Measurements from ENCODE around the gene SMARCB1.

Gene SMARCB1

GRCh38 chr22:23780146-23780748 lies 6.5 kb upstream of the SMARCB1 start:
- no peak for DNase-seq (ENCODE audit: low read depth in 2 of 2)

GRCh38 chr22:23781065-23781464 lies 5.7 kb upstream of the SMARCB1 start:
- DNase-seq (ENCODE audit: low read depth in 2 of 2), result no peak

- no peak for DNase-seq (ENCODE audit: low read depth in 2 of 2)
Observed at GRCh38 chr22:23781511-23782183, 5.1 kb upstream of the SMARCB1 start.

GRCh38 chr22:23782252-23782651 lies 4.5 kb upstream of the SMARCB1 start:
- DNase-seq (ENCODE audit: low read depth in 2 of 2), result no peak

GRCh38 chr22:23782703-23783102 lies 4.1 kb upstream of the SMARCB1 start:
- no peak for DNase-seq (ENCODE audit: low read depth in 2 of 2)

GRCh38 chr22:23783265-23784150 lies 3.3 kb upstream of the SMARCB1 start:
- no peak for DNase-seq (ENCODE audit: low read depth in 2 of 2)

GRCh38 chr22:23784215-23784732 lies 2.5 kb upstream of the SMARCB1 start:
- DNase-seq (ENCODE audit: low read depth in 2 of 2), result no peak

GRCh38 chr22:23786261-23786710 lies 480 bp upstream of the SMARCB1 start:
- no peak for DNase-seq (ENCODE audit: low read depth in 2 of 2)

- no peak for DNase-seq (ENCODE audit: low read depth in 2 of 2)
Observed at GRCh38 chr22:23787600-23787896, 782 bp downstream of the SMARCB1 start.

- no peak for DNase-seq (ENCODE audit: low read depth in 2 of 2)
Observed at GRCh38 chr22:23787910-23788309, 1.1 kb downstream of the SMARCB1 start.

- no peak for DNase-seq (ENCODE audit: low read depth in 2 of 2)
Observed at GRCh38 chr22:23789121-23789520, 2.4 kb downstream of the SMARCB1 start.

- DNase-seq (ENCODE audit: low read depth in 2 of 2), result no peak
Observed at GRCh38 chr22:23789638-23790037, 2.9 kb downstream of the SMARCB1 start.

GRCh38 chr22:23790819-23791737 lies 4.3 kb downstream of the SMARCB1 start:
- no peak for DNase-seq (ENCODE audit: low read depth in 2 of 2)

- no peak for DNase-seq (ENCODE audit: low read depth in 2 of 2)
Observed at GRCh38 chr22:23791738-23792645, 5.2 kb downstream of the SMARCB1 start.

GRCh38 chr22:23793326-23793725 lies 6.6 kb downstream of the SMARCB1 start:
- no peak for DNase-seq (ENCODE audit: low read depth in 2 of 2)

GRCh38 chr22:23796461-23796860 lies 9.7 kb downstream of the SMARCB1 start:
- DNase-seq (ENCODE audit: low read depth in 2 of 2), result no peak

- no peak for DNase-seq (ENCODE audit: low read depth in 2 of 2)
Observed at GRCh38 chr22:23800297-23801237, 13.8 kb downstream of the SMARCB1 start.

- DNase-seq (ENCODE audit: low read depth in 2 of 2), result no peak
Observed at GRCh38 chr22:23801238-23801821, 14.6 kb downstream of the SMARCB1 start.

- no peak for DNase-seq (ENCODE audit: low read depth in 2 of 2)
Observed at GRCh38 chr22:23801886-23802377, 15.2 kb downstream of the SMARCB1 start.

Measured in stimulated activated CD4-positive, alpha-beta T cell treated with anti-CD3 and anti-CD28 coated beads, Interleukin-12 subunit alpha, Interleukin-12 subunit beta, amount 100 ng/mL, for 24 hours (primary cell).